Uterus (tissue), 4 donors: Measurements from ENCODE around the gene MT1H. TPM values are rescaled to one million over a fixed set of nuclear protein-coding genes. Genes with fewer than 3 reads are reported as not detected.

ENCODE experiments used
- DNase-seq, 2 donors: peaks; one replicate each; pipeline ENCODE4 v3.0.0-alpha.2; 2019 to 2020
- H3K27ac ChIP-seq, 2 donors: fragments of 200-600 bp; sonication (generic); 1 replicate in 1 of 2; 2 replicates in 1 of 2; pipeline ENCODE4 v1.5.1; 2016 to 2018
- H3K27me3 ChIP-seq, 2 donors: fragments of 200-600 bp; sonication (generic); one replicate each; pipeline ENCODE4 v1.5.1; 2018 to 2019; ENCODE audit warnings: control low read depth in 1 of 2
- H3K36me3 ChIP-seq, 2 donors: fragments of 200-600 bp; sonication (generic); one replicate each; pipeline ENCODE4 v1.5.1; 2019; ENCODE audit warnings: control low read depth in 1 of 2
- H3K4me1 ChIP-seq, 2 donors: fragments of 200-600 bp; sonication (generic); one replicate each; pipeline ENCODE4 v1.5.1; 2018 to 2019; ENCODE audit warnings: control low read depth in 1 of 2
- H3K4me3 ChIP-seq, 2 donors: fragments of 200-600 bp; sonication (generic); 1 replicate in 1 of 2; 2 replicates in 1 of 2; pipeline ENCODE4 v1.5.1; 2018 to 2019; ENCODE audit warnings: mild to moderate bottlenecking in 1 of 2
- H3K9me3 ChIP-seq, 2 donors: fragments of 200-600 bp; sonication (generic); one replicate each; pipeline ENCODE4 v1.5.1; 2019; ENCODE audit warnings: control low read depth in 1 of 2
- POLR2A ChIP-seq, 2 donors: fragments of 450-650 bp; IDR thresholded peaks; one replicate each; pipeline ENCODE4 v1.6.1; 2016; ENCODE audit warnings: antibody characterized with exemption in 2 of 2, mild to moderate bottlenecking in 1 of 2, moderate library complexity in 1 of 2
- intact Hi-C: fragments of 100-400 bp; cut with DNase I; formaldehyde crosslinking; loops from one replicate; pipeline ENCODE4 v1.15.1; 2023; ENCODE audit warnings: low total_unique reads
- total RNA-seq, 4 donors: library from RNA; depleted of rRNA in 3 of 4; stranded (reverse); fragments of >200 nt in 3 of 4; gene quantifications; one replicate each; pipeline versions ENCODE4 v1.1.0 to v1.2.4, GENCODE V29; 2014 to 2023
- TF ChIP-seq, protein P1 (sequence below), 4 experiments: fragments of 200-600 bp in 2 of 4; fragments of 450-650 bp in 2 of 4; sonication (generic) in 2 of 4; IDR thresholded peaks; one replicate each; pipeline ENCODE4 v1.5.1; 2016 to 2019; ENCODE audit warnings: antibody characterized with exemption in 4 of 4, mild to moderate bottlenecking in 2 of 4, moderate library complexity in 1 of 4
- donor health status: DM: yes; HTN: yes; CAD: no.

The MT1H gene
- total RNA-seq, 4 donors from 2014 or later: not detected

DNA sequence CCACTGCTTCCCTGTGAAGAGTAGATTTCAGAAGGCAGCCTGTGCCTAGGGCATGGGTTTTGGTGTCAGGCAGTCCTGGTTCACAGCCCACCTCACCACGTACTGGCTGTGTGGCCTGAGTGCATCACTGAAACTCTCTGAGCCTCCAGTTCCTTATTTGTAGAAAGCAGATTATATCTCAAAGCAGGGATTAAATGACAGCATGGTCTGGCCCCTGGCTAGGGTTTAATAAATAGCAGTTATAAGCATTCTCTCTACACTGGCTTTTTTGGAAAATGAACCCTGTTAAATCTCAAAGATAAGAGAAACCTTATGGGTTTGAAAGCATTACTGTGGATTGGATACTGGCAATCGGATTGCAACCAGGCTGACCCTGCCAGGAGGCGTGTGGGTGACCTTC, 40.1 kb upstream of the MT1H start:
- intact Hi-C loops: no loop called here
- no peak overlapping the region for H3K27ac ChIP-seq
- H3K27me3 ChIP-seq: no peaks in the 10 kb centered on the region
- no peaks in the 10 kb centered on the region for H3K9me3 ChIP-seq
- H3K36me3 ChIP-seq: no peaks in the 10 kb centered on the region
- H3K4me3 ChIP-seq: no peak overlapping the region
- DNase-seq: no peak
- TF ChIP-seq, protein P1, sequence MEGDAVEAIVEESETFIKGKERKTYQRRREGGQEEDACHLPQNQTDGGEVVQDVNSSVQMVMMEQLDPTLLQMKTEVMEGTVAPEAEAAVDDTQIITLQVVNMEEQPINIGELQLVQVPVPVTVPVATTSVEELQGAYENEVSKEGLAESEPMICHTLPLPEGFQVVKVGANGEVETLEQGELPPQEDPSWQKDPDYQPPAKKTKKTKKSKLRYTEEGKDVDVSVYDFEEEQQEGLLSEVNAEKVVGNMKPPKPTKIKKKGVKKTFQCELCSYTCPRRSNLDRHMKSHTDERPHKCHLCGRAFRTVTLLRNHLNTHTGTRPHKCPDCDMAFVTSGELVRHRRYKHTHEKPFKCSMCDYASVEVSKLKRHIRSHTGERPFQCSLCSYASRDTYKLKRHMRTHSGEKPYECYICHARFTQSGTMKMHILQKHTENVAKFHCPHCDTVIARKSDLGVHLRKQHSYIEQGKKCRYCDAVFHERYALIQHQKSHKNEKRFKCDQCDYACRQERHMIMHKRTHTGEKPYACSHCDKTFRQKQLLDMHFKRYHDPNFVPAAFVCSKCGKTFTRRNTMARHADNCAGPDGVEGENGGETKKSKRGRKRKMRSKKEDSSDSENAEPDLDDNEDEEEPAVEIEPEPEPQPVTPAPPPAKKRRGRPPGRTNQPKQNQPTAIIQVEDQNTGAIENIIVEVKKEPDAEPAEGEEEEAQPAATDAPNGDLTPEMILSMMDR (IDR thresholded peaks at IDR 0.05): no peak
- no peak for TF ChIP-seq POLR2A (IDR thresholded peaks at IDR 0.05)
- H3K4me1 ChIP-seq: peaks cover 0 to 3% of the 10 kb centered on the region in 2 donors

DNA sequence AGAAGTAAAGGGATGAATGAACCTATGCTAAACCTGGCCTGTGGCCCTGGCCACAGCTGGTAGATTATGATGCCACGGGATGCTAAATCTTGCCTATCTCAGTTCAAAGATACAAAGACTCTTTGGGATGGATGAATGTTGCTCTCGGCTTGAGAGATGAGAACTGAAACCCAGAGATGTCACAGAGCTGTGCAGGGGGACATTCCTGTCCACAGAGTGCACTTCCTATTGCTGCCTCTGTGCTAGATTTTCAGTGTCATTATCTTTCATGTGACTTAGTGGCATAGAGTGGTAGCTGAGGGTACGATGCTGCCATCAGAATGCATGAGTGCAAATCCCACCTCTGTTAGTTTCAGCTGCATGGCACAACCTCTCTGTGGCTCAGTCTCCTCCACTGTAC, 39.5 kb upstream of the MT1H start:
- Histone ChIP-seq H3K36me3 (no peaks in the 10 kb centered on the region), H3K27ac (no peak overlapping the region), H3K9me3 (no peaks in the 10 kb centered on the region), H3K4me3 (no peak overlapping the region), H3K27me3 (peaks cover 0 to under 1% of the 10 kb centered on the region in 2 donors), H3K4me1 (peaks cover 0 to 5% of the 10 kb centered on the region in 2 donors)
- no peak for TF ChIP-seq POLR2A (IDR thresholded peaks at IDR 0.05)
- TF ChIP-seq, protein P1 (IDR thresholded peaks at IDR 0.05): no peak
- DNase-seq: no peak
- intact Hi-C loops: no loop called here

DNA sequence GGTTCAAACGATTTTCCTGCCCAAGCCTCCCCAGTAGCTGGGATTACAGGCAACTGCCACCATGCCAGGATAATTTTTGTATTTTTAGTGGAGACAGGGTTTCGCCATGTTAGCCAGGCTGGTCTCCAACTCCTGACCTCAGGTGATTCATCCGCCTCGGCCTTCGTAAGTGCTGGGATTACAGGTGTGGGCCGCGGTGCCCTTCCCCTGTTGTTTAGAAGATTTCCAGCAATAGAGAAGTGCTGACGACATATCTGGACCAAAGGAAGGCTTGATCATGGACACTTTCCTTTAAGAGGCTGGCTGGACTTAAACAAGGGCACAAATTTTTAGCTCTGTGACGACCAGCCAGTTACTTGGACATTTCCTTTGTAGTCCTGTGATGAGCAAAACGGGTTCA, 38.4 kb upstream of the MT1H start:
- no peak for TF ChIP-seq POLR2A (IDR thresholded peaks at IDR 0.05)
- TF ChIP-seq, protein P1 (IDR thresholded peaks at IDR 0.05): no peak
- DNase-seq: no peak
- intact Hi-C loops: no loop called here
- H3K27ac ChIP-seq: peak overlapping the region in 1 of 2 donors; percentile 66
- peaks cover 0 to 7% of the 10 kb centered on the region in 2 donors for H3K27me3 ChIP-seq
- H3K4me3 ChIP-seq: no peak overlapping the region
- no peaks in the 10 kb centered on the region for H3K9me3 ChIP-seq
- H3K36me3 ChIP-seq: no peaks in the 10 kb centered on the region
- peaks cover 0 to 8% of the 10 kb centered on the region in 2 donors for H3K4me1 ChIP-seq

DNA sequence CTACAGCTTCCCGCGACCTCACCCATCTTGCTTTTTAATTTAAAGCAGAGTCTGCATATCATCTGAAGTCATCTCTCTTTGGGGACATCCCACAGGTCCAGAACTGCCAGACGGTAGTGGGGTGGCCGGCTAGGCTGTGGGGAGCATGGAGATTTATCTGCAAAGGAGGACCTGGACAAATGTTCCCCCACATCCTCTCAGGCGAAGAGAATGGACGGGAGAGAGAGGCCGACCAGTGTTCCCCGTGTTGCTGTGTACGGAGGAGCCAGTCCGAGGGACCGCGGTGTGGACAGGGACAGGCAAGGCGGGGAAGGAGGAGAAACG, 37.8 kb upstream of the MT1H start:
- no peak for TF ChIP-seq POLR2A (IDR thresholded peaks at IDR 0.05)
- TF ChIP-seq, protein P1 (IDR thresholded peaks at IDR 0.05): no peak
- Histone ChIP-seq H3K4me1 (peaks cover 0 to 8% of the 10 kb centered on the region in 2 donors), H3K27ac (peak overlapping the region; percentile 42 to 66), H3K27me3 (peaks cover 0 to 7% of the 10 kb centered on the region in 2 donors), H3K36me3 (no peaks in the 10 kb centered on the region), H3K9me3 (no peaks in the 10 kb centered on the region), H3K4me3 (peak overlapping the region; percentile 26 to 44)
- no peak for DNase-seq
- intact Hi-C loops: no loop called here

DNA sequence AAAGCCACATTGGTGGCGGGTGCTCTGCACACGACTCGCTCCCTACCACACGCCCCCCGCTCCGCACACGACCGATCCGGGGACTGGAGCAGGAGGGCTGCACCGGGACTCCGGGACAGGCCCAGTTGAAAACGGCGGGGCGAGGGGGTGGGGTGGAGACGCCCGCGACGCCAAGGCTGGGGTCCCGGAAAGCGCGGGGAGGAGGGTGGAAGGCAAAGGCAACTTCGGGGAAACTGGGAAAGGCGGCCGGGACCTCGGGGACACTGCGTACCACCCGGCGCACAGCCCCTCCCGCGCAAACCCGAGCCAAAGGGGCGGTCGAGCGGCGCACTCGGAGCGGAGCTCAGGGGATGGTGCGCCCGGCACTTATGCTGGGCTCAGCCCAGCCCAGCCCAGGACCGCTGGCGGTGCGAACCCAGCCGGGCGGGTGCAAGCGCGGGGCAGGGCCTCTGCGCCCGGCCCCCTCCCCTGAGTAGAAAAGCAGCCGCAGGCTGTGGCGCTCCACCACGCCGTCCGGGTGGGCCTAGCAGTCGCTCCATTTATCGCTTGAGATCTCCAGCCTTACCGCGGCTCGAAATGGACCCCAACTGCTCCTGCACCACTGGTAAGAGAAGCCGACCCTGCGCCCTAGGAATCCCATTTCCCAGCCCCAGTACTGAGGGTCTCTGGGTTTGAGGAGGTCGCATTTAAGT, 37.3 kb upstream of the MT1H start, which contains the start of gene MT1M:
Gene MT1M (plus strand): TSS at position 504 of the 692 bp plus-strand sequence. CDS start 73 bp downstream, at position 577.
- H3K4me1 ChIP-seq: peaks cover 0 to 5% of the 10 kb centered on the region in 2 donors
- intact Hi-C loops: no loop called here
- H3K4me3 ChIP-seq: peak within 1 kb of the TSS; percentile 26 to 44
- peaks cover 0 to 7% of the 10 kb centered on the region in 2 donors for H3K27me3 ChIP-seq
- H3K27ac ChIP-seq: peak within 1 kb of the TSS; percentile 42 to 66
- no peaks in the 10 kb centered on the region for H3K9me3 ChIP-seq
- peak; percentile 40 to 58 for DNase-seq
- peak in 1 of 2 donors; percentile 30 for TF ChIP-seq POLR2A (IDR thresholded peaks at IDR 0.05)
- TF ChIP-seq, protein P1 (IDR thresholded peaks at IDR 0.05): no peak
- no peaks in the 10 kb centered on the region for H3K36me3 ChIP-seq
